BJ (cell line): ENCODE results near the gene SLC7A8. TPM values are rescaled to one million over a fixed set of nuclear protein-coding genes. Genes with fewer than 3 reads are reported as not detected.

ENCODE experiments used
- CTCF ChIA-PET: fragments of 350-600 bp; formaldehyde crosslinking; extraction: SDS; loops from one replicate; lab custom pipeline; 2021; ENCODE audit warnings: antibody characterized with exemption, inconsistent platforms; lab: Yijun Ruan, JAX
- POLR2A ChIA-PET: fragments of 300-600 bp; sonication (Branson Sonifier 250); formaldehyde crosslinking; extraction: SDS; loops from one replicate; lab custom pipeline; 2021; ENCODE audit warnings: antibody characterized with exemption; lab: Charles Lee
- DNase-seq: peaks from one replicate; pipeline ENCODE4 v3.0.0-alpha.2; 2011; ENCODE audit warnings: low read depth
- H3K27me3 ChIP-seq: 2 replicates; pipeline ENCODE4 v1.6.0; 2011; ENCODE audit warnings: low read length; ENCODE audit not compliant: control insufficient read depth, insufficient read depth
- H3K36me3 ChIP-seq: 2 replicates; pipeline ENCODE4 v1.5.1; 2011; ENCODE audit warnings: low read length; ENCODE audit not compliant: control insufficient read depth, insufficient read depth
- H3K4me3 ChIP-seq: 2 replicates; pipeline ENCODE4 v1.5.1; 2011; ENCODE audit warnings: low read depth, mild to moderate bottlenecking, control low read depth, low read length
- polyA plus RNA-seq: library from polyadenylated mRNA; depleted of rRNA; stranded (reverse); fragments of >200 nt; gene quantifications from 2 replicates; pipeline ENCODE4 v1.2.3, GENCODE V29; 2011
- TF ChIP-seq, protein P1 (sequence below): IDR thresholded peaks from 2 replicates; pipeline ENCODE4 v1.5.1; 2011; ENCODE audit warnings: low read depth, mild to moderate bottlenecking, control low read depth, inconsistent platforms, low read length, moderate library complexity; ENCODE audit not compliant: insufficient read depth

SLC7A8 gene
- polyA plus RNA-seq, 1 experiment = 4.6 TPM

GRCh38 chr14:23182372-23183157 is 895 bp downstream of the SLC7A8 start:
- ChIA-PET CTCF (interaction anchor here (0.8 to 26.2 kb wide), 5 partner anchors 31 to 322 kb away, joined by 3 to 815 read pairs (median 4); partner anchors contain the start of gene CEBPE), POLR2A (no interaction called here)
- Histone ChIP-seq H3K36me3 (no peaks in the 10 kb centered on the region), H3K4me3 (peak overlapping the region; percentile 41), H3K27me3 (no peaks in the 10 kb centered on the region)
- no peak for DNase-seq
- TF ChIP-seq, protein P1, sequence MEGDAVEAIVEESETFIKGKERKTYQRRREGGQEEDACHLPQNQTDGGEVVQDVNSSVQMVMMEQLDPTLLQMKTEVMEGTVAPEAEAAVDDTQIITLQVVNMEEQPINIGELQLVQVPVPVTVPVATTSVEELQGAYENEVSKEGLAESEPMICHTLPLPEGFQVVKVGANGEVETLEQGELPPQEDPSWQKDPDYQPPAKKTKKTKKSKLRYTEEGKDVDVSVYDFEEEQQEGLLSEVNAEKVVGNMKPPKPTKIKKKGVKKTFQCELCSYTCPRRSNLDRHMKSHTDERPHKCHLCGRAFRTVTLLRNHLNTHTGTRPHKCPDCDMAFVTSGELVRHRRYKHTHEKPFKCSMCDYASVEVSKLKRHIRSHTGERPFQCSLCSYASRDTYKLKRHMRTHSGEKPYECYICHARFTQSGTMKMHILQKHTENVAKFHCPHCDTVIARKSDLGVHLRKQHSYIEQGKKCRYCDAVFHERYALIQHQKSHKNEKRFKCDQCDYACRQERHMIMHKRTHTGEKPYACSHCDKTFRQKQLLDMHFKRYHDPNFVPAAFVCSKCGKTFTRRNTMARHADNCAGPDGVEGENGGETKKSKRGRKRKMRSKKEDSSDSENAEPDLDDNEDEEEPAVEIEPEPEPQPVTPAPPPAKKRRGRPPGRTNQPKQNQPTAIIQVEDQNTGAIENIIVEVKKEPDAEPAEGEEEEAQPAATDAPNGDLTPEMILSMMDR = no peak

DNA sequence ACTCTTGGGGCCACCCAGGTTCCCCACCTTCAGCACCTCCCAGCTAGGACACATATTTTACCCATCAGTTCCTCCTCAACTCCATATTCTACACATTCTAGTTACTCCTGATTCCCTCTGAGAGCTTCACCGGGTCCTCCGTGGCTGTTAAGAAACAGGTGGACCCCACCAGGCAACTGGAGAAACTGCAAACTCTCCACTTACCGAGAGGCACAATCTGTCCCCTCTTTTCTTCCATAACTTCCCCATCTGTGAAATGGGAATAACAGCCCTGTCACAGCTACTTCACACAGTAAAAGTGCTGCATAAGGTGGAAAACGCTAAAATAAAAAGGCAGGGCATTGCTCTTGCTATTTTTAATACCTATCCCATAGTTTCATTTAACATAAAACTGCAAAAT is 1.5 kb downstream of the SLC7A8 start:
- no peak for DNase-seq
- H3K36me3 ChIP-seq = no peaks in the 10 kb centered on the region
- ChIA-PET CTCF (interaction anchor here (0.7 to 26.2 kb wide), 5 partner anchors 31 to 322 kb away, joined by 3 to 815 read pairs (median 3); partner anchors contain the start of genes CDH24 and CEBPE), POLR2A (no interaction called here)
- TF ChIP-seq, protein P1 = no peak
- H3K27me3 ChIP-seq = no peaks in the 10 kb centered on the region
- no peak overlapping the region for H3K4me3 ChIP-seq

DNA sequence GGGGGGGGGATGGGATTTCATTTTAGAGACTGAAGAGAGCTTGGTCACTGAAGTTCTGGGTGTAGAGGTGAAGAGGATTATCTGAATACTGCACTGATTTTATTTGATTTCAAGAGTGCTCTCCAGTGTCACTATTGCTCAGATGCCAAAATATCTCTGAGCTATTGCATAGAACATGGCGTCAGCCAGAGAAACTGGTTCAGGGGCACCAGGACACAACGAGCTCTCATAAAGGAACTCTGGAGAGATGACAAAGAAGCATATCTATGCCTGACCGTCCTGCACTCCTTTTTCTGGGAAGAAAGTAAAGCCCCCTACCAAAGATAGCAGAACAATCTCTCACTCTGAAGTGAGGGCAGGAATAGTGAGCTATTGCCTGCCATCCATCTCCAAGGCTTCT is 2.0 kb downstream of the SLC7A8 start:
- H3K27me3 ChIP-seq = no peaks in the 10 kb centered on the region
- DNase-seq = no peak
- ChIA-PET CTCF (interaction anchor here (0.7 to 26.2 kb wide), 5 partner anchors 30 to 321 kb away, joined by 3 to 815 read pairs (median 3); partner anchors contain the start of genes CDH24 and CEBPE), POLR2A (no interaction called here)
- TF ChIP-seq, protein P1 = no peak
- no peaks in the 10 kb centered on the region for H3K36me3 ChIP-seq
- no peak overlapping the region for H3K4me3 ChIP-seq

DNA sequence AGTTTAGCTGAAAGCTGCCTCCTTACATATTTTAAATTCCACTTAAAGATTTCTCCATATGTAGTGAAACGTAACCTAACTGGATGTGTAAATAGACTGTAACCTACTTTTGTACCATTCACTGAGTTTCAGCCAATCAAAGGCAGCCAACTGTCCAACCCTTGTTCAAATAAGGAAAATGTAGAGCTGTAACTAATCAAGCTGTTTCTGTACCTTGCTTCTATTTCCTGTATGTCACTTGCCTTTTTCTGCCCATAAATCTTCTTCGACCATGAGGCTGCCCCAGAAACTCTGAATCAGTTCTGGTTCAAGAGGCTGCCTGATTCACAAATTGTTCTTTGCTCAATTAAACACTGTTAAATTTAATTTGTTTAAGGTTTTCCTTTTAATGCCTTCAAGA is 6.3 kb downstream of the SLC7A8 start:
- POLR2A ChIA-PET = no interaction called here
- CTCF ChIA-PET = interaction anchor here (0.9 to 26.2 kb wide), 4 partner anchors 8 to 100 kb away, joined by 3 to 815 read pairs (median 32); partner anchors contain the start of gene CEBPE
- H3K36me3 ChIP-seq = no peaks in the 10 kb centered on the region
- TF ChIP-seq, protein P1 = no peak
- no peak for DNase-seq
- H3K27me3 ChIP-seq = no peaks in the 10 kb centered on the region
- H3K4me3 ChIP-seq = no peak overlapping the region

DNA sequence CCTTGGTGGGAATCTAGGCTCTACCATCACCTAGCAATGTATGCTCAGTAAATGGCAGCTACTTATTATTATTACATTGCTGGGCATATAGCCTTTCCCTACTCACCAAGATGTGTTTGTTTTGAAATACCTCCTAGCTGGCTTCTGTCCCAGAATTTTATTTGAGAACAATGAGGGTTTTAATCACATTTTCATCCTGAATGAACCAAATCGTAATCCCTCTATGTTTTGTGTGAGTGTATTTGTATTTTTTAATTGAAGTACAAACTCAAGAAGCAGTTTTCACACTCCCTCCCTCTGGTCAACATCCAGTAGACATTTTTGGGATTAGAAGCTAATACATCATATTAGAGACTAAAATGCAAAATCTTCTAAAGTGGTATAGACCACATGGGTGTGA is 7.6 kb downstream of the SLC7A8 start:
- no peaks in the 10 kb centered on the region for H3K36me3 ChIP-seq
- POLR2A ChIA-PET = no interaction called here
- no peak for DNase-seq
- CTCF ChIA-PET = interaction anchor here (0.9 to 26.2 kb wide), 5 partner anchors 10 to 122 kb away, joined by 3 to 815 read pairs (median 5); partner anchors contain the start of gene CEBPE
- TF ChIP-seq, protein P1 = no peak
- H3K27me3 ChIP-seq = no peaks in the 10 kb centered on the region
- H3K4me3 ChIP-seq = no peak overlapping the region
